Bone marrow (tissue), 2 donors: ENCODE measurements around the gene FARP2.
"Not testable (repeated sequence)": the region's sequence is repeated elsewhere in the genome, so short reads cannot be mapped to it uniquely, and the experiment has no call there.

Experiments used
- DNase-seq, 2 donors: peaks; one replicate each; lab custom pipeline; 2025; lab: John Stamatoyannopoulos, UW

FARP2 gene, protein sequence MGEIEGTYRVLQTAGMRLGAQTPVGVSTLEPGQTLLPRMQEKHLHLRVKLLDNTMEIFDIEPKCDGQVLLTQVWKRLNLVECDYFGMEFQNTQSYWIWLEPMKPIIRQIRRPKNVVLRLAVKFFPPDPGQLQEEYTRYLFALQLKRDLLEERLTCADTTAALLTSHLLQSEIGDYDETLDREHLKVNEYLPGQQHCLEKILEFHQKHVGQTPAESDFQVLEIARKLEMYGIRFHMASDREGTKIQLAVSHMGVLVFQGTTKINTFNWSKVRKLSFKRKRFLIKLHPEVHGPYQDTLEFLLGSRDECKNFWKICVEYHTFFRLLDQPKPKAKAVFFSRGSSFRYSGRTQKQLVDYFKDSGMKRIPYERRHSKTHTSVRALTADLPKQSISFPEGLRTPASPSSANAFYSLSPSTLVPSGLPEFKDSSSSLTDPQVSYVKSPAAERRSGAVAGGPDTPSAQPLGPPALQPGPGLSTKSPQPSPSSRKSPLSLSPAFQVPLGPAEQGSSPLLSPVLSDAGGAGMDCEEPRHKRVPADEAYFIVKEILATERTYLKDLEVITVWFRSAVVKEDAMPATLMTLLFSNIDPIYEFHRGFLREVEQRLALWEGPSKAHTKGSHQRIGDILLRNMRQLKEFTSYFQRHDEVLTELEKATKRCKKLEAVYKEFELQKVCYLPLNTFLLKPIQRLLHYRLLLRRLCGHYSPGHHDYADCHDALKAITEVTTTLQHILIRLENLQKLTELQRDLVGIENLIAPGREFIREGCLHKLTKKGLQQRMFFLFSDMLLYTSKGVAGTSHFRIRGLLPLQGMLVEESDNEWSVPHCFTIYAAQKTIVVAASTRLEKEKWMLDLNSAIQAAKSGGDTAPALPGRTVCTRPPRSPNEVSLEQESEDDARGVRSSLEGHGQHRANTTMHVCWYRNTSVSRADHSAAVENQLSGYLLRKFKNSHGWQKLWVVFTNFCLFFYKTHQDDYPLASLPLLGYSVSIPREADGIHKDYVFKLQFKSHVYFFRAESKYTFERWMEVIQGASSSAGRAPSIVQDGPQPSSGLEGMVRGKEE

GRCh38 chr2:241355983-241356870 is at the start of gene FARP2:
Gene FARP2 (plus strand): TSS chr2:241356285. CDS start chr2:241373108, 16,823 bp downstream.
- DNase-seq, result peak; percentile 92 to 97

GRCh38 chr2:241307055-241307454 is 49.0 kb upstream of the FARP2 start:
- DNase-seq, result no peak

GRCh38 chr2:241308267-241308666 is 47.8 kb upstream of the FARP2 start:
- DNase-seq, result no peak

- DNase-seq, result no peak
Measured at GRCh38 chr2:241308832-241309500, 47.1 kb upstream of the FARP2 start.

- DNase-seq, result peak; percentile 9 to 72
Measured at GRCh38 chr2:241309684-241310117, 46.4 kb upstream of the FARP2 start.

DNA sequence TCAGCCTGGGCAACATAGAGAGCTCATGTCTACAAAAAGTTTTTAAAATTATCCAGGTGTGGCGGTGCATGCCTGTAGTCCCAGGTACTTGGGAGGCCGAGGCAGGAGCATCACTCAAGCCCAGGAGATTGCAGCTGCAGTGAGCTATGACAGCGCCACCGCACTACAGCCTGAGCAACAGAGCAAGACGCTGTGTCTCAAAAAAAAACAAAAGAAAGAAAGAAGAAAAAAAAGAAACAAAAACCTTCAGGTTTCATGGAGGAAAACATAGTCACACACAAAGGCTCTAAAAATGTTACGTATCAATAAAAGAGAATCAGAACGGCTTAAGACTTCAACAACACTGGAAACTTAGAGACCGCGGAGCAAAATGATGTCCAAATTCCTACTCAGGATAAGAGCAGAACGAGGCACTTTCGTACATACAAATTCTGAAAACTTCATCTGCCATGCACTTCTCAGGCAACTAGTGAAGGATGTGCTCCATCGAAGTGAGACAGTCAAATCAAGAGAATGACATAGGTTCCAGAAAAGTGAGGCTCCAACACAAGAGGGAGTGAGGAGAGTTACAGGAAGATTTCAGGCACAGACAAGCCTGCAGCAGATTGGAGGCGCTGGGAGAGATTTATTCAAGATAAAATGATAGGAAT is 45.0 kb upstream of the FARP2 start:
- no peak for DNase-seq

- DNase-seq, result no peak
Measured at GRCh38 chr2:241312082-241312481, 44.0 kb upstream of the FARP2 start.

- DNase-seq, result no peak
Measured at GRCh38 chr2:241313543-241314095, 42.5 kb upstream of the FARP2 start.

DNA sequence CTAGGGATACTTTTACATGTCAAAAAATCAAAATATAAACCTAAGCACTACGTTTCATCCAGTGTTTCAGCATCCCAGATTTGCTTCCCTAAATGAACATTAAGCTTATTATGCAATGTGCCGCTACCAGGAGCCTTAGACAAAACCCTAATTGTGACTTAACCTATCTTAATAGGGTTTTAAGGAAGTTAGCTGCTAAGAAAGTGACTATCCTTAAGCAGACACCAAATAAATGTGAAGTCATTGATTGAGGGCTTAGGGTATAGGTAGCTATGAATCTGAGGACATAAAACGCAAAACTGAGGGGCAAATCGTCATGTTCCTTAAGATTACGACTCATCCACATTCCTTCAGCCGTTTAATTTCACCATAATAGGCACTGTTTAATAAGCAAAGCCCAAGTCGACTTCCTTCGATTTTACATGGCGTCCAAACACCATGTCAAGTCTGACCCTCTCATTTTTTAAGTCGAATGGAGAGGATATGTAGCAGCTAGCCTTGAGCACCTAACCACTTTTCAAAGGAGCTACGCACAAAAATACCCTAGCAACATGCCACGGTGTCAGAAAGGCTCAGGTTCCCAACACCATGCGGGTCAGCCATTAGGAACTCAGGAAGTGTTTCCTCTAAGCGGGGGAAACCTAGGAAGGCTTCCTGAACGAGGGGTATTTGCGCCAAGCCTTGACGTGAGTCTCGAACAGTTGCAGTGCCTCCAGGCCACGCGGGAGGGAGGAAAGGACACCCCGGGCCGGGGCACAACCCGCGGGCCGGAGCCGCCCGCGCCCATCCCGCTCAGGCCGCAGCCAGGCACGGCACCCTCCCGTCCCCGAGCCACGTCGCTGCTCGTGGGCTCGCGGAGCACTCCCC is 41.6 kb upstream of the FARP2 start:
- DNase-seq, result no peak

DNA sequence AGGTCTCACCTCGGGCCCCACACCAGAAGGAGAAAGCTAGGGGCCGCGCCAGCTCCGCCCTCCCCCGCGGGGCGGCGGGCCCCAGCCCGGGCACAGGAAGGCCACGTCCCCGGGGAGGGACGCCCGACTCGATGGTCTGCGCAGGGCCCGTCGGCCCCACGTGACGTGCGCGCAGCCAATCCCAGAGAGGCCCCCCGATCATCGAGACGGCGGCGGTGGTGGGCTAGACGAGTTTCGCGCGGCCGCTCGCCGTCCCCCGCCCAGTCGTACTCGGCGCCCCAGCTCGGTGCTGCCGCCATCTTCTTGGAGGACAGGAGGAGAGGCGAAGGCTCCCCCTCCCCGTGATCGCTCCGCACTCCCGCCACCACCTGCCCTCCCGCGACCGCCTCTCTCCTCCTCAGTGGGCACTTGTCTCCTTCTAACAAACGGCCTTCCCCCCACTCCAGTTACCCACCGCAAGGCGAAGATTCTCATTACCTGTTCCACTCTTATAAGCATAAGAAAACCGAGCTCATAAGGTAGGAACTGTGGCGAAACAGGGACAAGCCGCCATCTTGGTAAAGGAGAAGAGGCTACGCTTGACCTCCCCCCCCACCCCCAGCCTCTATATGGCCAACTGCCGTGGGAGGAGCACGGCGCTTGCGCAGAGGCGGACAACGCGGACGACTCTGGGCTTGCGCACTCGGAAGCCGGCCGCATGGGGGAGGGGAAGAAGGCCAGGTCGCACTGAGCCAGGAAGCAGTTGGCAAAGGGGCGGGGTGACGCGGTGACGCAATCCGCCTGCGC is 40.8 kb upstream of the FARP2 start, which contains the start of gene HDLBP:
Gene HDLBP (minus strand): TSS at position 580 of the 786 bp plus-strand sequence. CDS start 48,803 bp downstream, outside the sequence.
- peak; percentile 96 to 99 for DNase-seq

DNA sequence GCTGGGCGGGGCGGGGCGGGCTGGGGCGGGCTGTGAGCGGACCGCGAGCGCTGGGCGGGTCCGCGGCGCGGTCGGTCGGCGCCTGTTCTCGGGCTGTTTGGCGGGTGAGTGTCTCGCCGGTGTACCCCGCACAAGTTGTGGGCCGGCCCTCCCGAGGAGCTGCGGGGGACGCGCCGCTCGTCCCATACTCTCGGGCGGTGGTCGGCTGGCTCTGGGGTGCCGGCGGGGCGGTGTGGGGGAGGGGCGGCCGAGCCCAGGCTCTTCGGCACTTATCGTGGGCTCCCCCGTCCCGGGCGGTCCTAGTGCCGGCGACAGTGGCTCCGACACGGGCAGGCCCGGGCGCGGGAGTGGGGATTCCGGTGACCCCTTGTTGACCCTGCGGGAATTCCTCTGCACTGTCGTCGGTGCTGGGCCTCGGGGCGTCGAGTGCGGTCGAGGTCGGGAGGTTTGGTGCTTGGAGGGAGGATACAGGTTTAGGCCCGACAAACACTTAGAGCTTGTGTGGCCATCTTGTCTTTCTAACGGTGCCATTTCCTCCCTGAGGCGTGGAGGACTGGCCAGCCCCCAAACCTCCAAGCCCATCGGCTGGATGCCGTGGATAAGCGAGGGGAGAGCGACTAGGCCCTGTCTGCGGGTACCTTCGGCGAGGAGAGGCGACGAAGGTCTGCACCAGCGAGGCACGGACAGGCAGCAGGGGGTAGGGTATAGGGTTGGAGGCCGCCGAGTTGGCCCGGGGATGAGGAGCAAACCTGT is 40.0 kb upstream of the FARP2 start, which contains the start of gene SEPTIN2:
Gene SEPTIN2 (plus strand): TSS at position 47 of the 753 bp plus-strand sequence. CDS start 8,308 bp downstream, outside the sequence.
- DNase-seq, result peak in 1 of 2 donors; percentile 96

- no peak for DNase-seq
Measured at GRCh38 chr2:241316825-241317224, 39.3 kb upstream of the FARP2 start.

- peak in 1 of 2 donors; percentile 31 for DNase-seq
Measured at GRCh38 chr2:241317391-241317790, 38.7 kb upstream of the FARP2 start.

- DNase-seq, result not testable (repeated sequence)
Measured at GRCh38 chr2:241318830-241319229, 37.3 kb upstream of the FARP2 start.

DNA sequence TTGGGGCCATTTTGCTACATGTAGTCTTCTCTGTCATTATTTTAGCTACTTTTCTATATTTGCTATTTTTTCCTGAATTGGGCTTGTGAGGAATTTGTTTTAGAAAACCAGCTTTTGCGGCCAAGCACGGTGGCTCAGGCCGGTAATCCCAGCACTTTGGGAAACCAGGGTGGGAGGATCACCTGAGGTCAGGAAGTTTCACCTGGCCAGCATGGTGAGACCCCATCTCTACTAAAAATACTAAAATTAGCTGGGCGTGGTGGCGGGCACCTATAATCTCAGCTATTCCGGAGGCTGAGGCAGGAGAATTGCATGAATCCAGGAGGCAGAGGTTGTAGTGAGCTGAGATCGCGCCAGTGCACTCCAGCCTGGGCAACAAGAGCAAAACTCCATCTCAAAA is 35.7 kb upstream of the FARP2 start:
- DNase-seq, result no peak

DNA sequence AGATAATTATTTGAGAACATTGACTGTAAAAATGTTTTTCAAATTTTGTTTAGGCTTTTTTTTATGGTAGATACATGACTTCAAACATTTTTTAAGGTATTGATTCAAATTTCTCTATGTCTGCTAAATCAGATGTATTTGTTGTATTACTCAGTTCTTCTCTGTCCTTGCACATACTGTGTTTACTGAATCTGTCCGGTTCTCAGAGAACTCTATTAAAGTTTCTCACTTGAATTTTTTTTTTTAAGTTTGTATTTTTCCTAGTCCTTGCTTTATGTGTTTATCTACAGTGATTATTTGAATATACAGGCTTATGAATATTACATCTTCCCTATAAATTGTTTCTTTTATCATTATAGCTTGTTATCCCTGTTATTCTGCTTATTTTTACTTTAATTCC is 35.1 kb upstream of the FARP2 start:
- no peak for DNase-seq

- no peak for DNase-seq
Measured at GRCh38 chr2:241321886-241322285, 34.2 kb upstream of the FARP2 start.
